Measurements from ENCODE around the gene TINAGL1.
A peak's percentile ranks its signal among the peaks of the same experiment; 100 is the strongest.

Gene TINAGL1

GRCh38 chr1:31571340-31572295, 4.7 kb upstream of the TINAGL1 start:
- ATAC-seq (ENCODE audit: low read depth), result no peak
- no peak for DNase-seq (ENCODE audit: low spot score)
- no peaks in the 10 kb centered on the region for H3K36me3 ChIP-seq (ENCODE audit: low read depth)
- no peaks in the 10 kb centered on the region for H3K27me3 ChIP-seq (ENCODE audit: insufficient read depth, poor library complexity, severe bottlenecking)
- H3K9me3 ChIP-seq (ENCODE audit: severe bottlenecking), result no peaks in the 10 kb centered on the region
- H3K4me3 ChIP-seq (ENCODE audit: severe bottlenecking), result no peak overlapping the region
- H3K27ac ChIP-seq (ENCODE audit: poor library complexity, severe bottlenecking), result peak overlapping the region; percentile 97
- H3K4me1 ChIP-seq (ENCODE audit: insufficient read depth, poor library complexity, severe bottlenecking), result peaks cover 46% of the 10 kb centered on the region
- TF ChIP-seq CTCF (IDR thresholded peaks at IDR 0.05; ENCODE audit: poor library complexity, severe bottlenecking), result no peak

- peaks cover 46% of the 10 kb centered on the region for H3K4me1 ChIP-seq (ENCODE audit: insufficient read depth, poor library complexity, severe bottlenecking)
- peak overlapping the region; percentile 97 for H3K27ac ChIP-seq (ENCODE audit: poor library complexity, severe bottlenecking)
- no peaks in the 10 kb centered on the region for H3K27me3 ChIP-seq (ENCODE audit: insufficient read depth, poor library complexity, severe bottlenecking)
- no peak for TF ChIP-seq CTCF (IDR thresholded peaks at IDR 0.05; ENCODE audit: poor library complexity, severe bottlenecking)
- H3K4me3 ChIP-seq (ENCODE audit: severe bottlenecking), result no peak overlapping the region
- H3K36me3 ChIP-seq (ENCODE audit: low read depth), result peaks cover 2% of the 10 kb centered on the region
- ATAC-seq (ENCODE audit: low read depth), result peak; percentile 3; the same call in 1 of the 3 replicates
- H3K9me3 ChIP-seq (ENCODE audit: severe bottlenecking), result no peaks in the 10 kb centered on the region
- DNase-seq (ENCODE audit: low spot score), result no peak
Measured at GRCh38 chr1:31572323-31573104, 3.8 kb upstream of the TINAGL1 start.

GRCh38 chr1:31573261-31573660, 3.1 kb upstream of the TINAGL1 start:
- TF ChIP-seq CTCF (IDR thresholded peaks at IDR 0.05; ENCODE audit: poor library complexity, severe bottlenecking), result no peak
- no peak for ATAC-seq (ENCODE audit: low read depth)
- peak overlapping the region; percentile 97 for H3K27ac ChIP-seq (ENCODE audit: poor library complexity, severe bottlenecking)
- H3K27me3 ChIP-seq (ENCODE audit: insufficient read depth, poor library complexity, severe bottlenecking), result no peaks in the 10 kb centered on the region
- no peak for DNase-seq (ENCODE audit: low spot score)
- peaks cover 6% of the 10 kb centered on the region for H3K36me3 ChIP-seq (ENCODE audit: low read depth)
- H3K4me3 ChIP-seq (ENCODE audit: severe bottlenecking), result no peak overlapping the region
- H3K4me1 ChIP-seq (ENCODE audit: insufficient read depth, poor library complexity, severe bottlenecking), result peaks cover 46% of the 10 kb centered on the region
- no peaks in the 10 kb centered on the region for H3K9me3 ChIP-seq (ENCODE audit: severe bottlenecking)

- Histone ChIP-seq H3K4me3 (ENCODE audit: severe bottlenecking) (no peak overlapping the region), H3K9me3 (ENCODE audit: severe bottlenecking) (no peaks in the 10 kb centered on the region), H3K27ac (ENCODE audit: poor library complexity, severe bottlenecking) (peak overlapping the region; percentile 97), H3K36me3 (ENCODE audit: low read depth) (peaks cover 15% of the 10 kb centered on the region), H3K4me1 (ENCODE audit: insufficient read depth, poor library complexity, severe bottlenecking) (peaks cover 55% of the 10 kb centered on the region), H3K27me3 (ENCODE audit: insufficient read depth, poor library complexity, severe bottlenecking) (no peaks in the 10 kb centered on the region)
- DNase-seq (ENCODE audit: low spot score), result peak; percentile 90
- ATAC-seq (ENCODE audit: low read depth), result peak; percentile 32
- no peak for TF ChIP-seq CTCF (IDR thresholded peaks at IDR 0.05; ENCODE audit: poor library complexity, severe bottlenecking)
Measured at GRCh38 chr1:31574749-31575368, 1.5 kb upstream of the TINAGL1 start.

Measured in RWPE2 (cell line).